ENCODE data around the gene SPATS2L. TPM values are rescaled to one million over a fixed set of nuclear protein-coding genes. Genes with fewer than 3 reads are reported as not detected.

Gene SPATS2L
- total RNA-seq, 6 donors from 2014 or later, result 57.6 to 127 (median 80.4) TPM

- peaks cover 0 to 10% (median 2%) of the 10 kb centered on the region in 4 donors for H3K4me1 ChIP-seq
- no peak overlapping the region for H3K27ac ChIP-seq
- DNase-seq (no peak), ATAC-seq (ENCODE audit: low FRiP score in 2 of 2) (no peak)
- TF ChIP-seq CTCF (IDR thresholded peaks at IDR 0.05) (no peak), POLR2AphosphoS5 (IDR thresholded peaks at IDR 0.05) (no peak), EP300 (IDR thresholded peaks at IDR 0.05) (no peak), POLR2A (IDR thresholded peaks at IDR 0.05) (no peak)
- 62 to 73% methylated on average over 5 of the region's 5 CpGs for WGBS, 2 donors
- no peaks in the 10 kb centered on the region for H3K9me3 ChIP-seq
- H3K36me3 ChIP-seq, result peaks cover 0 to 35% (median 3%) of the 10 kb centered on the region in 4 donors
- no peaks in the 10 kb centered on the region for H3K27me3 ChIP-seq
- H3K4me3 ChIP-seq, result no peak overlapping the region
These were observed 136.9 kb downstream of the SPATS2L start for GRCh38 chr2:200443376-200443775.

- Histone ChIP-seq H3K4me1 (peaks cover 0 to 10% (median 2%) of the 10 kb centered on the region in 4 donors), H3K9me3 (no peaks in the 10 kb centered on the region), H3K27ac (no peak overlapping the region), H3K27me3 (no peaks in the 10 kb centered on the region), H3K4me3 (no peak overlapping the region), H3K36me3 (peaks cover 0 to 35% (median 3%) of the 10 kb centered on the region in 4 donors)
- ATAC-seq (ENCODE audit: low FRiP score in 2 of 2) (no peak), DNase-seq (no peak)
- 85 to 90% methylated on average over 3 of the region's 3 CpGs for WGBS, 2 donors
- TF ChIP-seq POLR2AphosphoS5 (IDR thresholded peaks at IDR 0.05), result no peak
- no peak for TF ChIP-seq CTCF (IDR thresholded peaks at IDR 0.05)
- TF ChIP-seq EP300 (IDR thresholded peaks at IDR 0.05), result no peak
- TF ChIP-seq POLR2A (IDR thresholded peaks at IDR 0.05), result no peak
These were observed 137.4 kb downstream of the SPATS2L start for GRCh38 chr2:200443916-200444315.

GRCh38 chr2:200444530-200444929, 138.0 kb downstream of the SPATS2L start:
- TF ChIP-seq EP300 (IDR thresholded peaks at IDR 0.05) (no peak), CTCF (IDR thresholded peaks at IDR 0.05) (no peak), POLR2AphosphoS5 (IDR thresholded peaks at IDR 0.05) (no peak), POLR2A (IDR thresholded peaks at IDR 0.05) (no peak)
- Histone ChIP-seq H3K4me3 (no peak overlapping the region), H3K27ac (no peak overlapping the region), H3K27me3 (no peaks in the 10 kb centered on the region), H3K4me1 (peaks cover 0 to 10% (median 2%) of the 10 kb centered on the region in 4 donors), H3K9me3 (no peaks in the 10 kb centered on the region), H3K36me3 (peaks cover 0 to 35% (median 3%) of the 10 kb centered on the region in 4 donors)
- no peak for DNase-seq
- no peak for ATAC-seq (ENCODE audit: low FRiP score in 2 of 2)
- 55 to 69% methylated on average over 3 of the region's 3 CpGs for WGBS, 2 donors

- DNase-seq (no peak), ATAC-seq (ENCODE audit: low FRiP score in 2 of 2) (no peak)
- 85 to 95% methylated on average over 1 of the region's 1 CpG for WGBS, 2 donors
- no peaks in the 10 kb centered on the region for H3K27me3 ChIP-seq
- no peaks in the 10 kb centered on the region for H3K9me3 ChIP-seq
- no peak overlapping the region for H3K27ac ChIP-seq
- peaks cover 0 to 10% (median 2%) of the 10 kb centered on the region in 4 donors for H3K4me1 ChIP-seq
- no peak overlapping the region for H3K4me3 ChIP-seq
- TF ChIP-seq EP300 (IDR thresholded peaks at IDR 0.05) (no peak), POLR2A (IDR thresholded peaks at IDR 0.05) (no peak), POLR2AphosphoS5 (IDR thresholded peaks at IDR 0.05) (no peak), CTCF (IDR thresholded peaks at IDR 0.05) (no peak)
- H3K36me3 ChIP-seq, result peaks cover 0 to 35% (median 3%) of the 10 kb centered on the region in 4 donors
These were observed 138.8 kb downstream of the SPATS2L start for GRCh38 chr2:200445284-200445683.

GRCh38 chr2:200446612-200447011, 140.1 kb downstream of the SPATS2L start:
- no peak for DNase-seq
- Histone ChIP-seq H3K27me3 (no peaks in the 10 kb centered on the region), H3K9me3 (no peaks in the 10 kb centered on the region), H3K4me1 (peaks cover 0 to 10% (median 2%) of the 10 kb centered on the region in 4 donors), H3K4me3 (no peak overlapping the region), H3K36me3 (peaks cover 0 to 31% (median 0%) of the 10 kb centered on the region in 4 donors), H3K27ac (no peak overlapping the region)
- TF ChIP-seq POLR2A (IDR thresholded peaks at IDR 0.05), result no peak
- TF ChIP-seq POLR2AphosphoS5 (IDR thresholded peaks at IDR 0.05), result no peak
- no peak for TF ChIP-seq EP300 (IDR thresholded peaks at IDR 0.05)
- no peak for TF ChIP-seq CTCF (IDR thresholded peaks at IDR 0.05)
- ATAC-seq (ENCODE audit: low FRiP score in 2 of 2), result no peak
- WGBS, 2 donors, result 88 to 90% methylated on average over 3 of the region's 3 CpGs
